A549 (cell line): ENCODE results near the gene F10. TPM values are rescaled to one million over a fixed set of nuclear protein-coding genes. Genes with fewer than 3 reads are reported as not detected.
A peak's percentile ranks its signal among the peaks of the same experiment; 100 is the strongest.

ENCODE experiments used
- ATAC-seq, 2 experiments: fragments of 200-7000 bp in 1 of 2; fragments of >200 bp in 1 of 2; cut with Nextera tagmentation in 1 of 2; cut with Tn5 transposase in 1 of 2; 3 replicates each; pipeline versions ENCODE4 v1.8.0 to v1.9.1; 2018 to 2020; ENCODE audit warnings: mild to moderate bottlenecking in 1 of 2, moderate library complexity in 1 of 2
- CTCF ChIA-PET: fragments of 300-600 bp; sonication (Branson Sonifier 250); formaldehyde crosslinking; extraction: SDS; loops from one replicate; lab custom pipeline; 2021; ENCODE audit warnings: antibody characterized with exemption, inconsistent platforms; lab: Yijun Ruan, JAX
- POLR2A ChIA-PET: fragments of 350-600 bp; formaldehyde crosslinking; extraction: SDS; loops from one replicate; lab custom pipeline; 2021; ENCODE audit warnings: antibody characterized with exemption, inconsistent platforms; lab: Yijun Ruan, JAX
- DNase-seq, 2 experiments: peaks; one replicate each; pipeline versions ENCODE4 v3.0.0 to v3.0.0-alpha.2; 2011 to 2016; ENCODE audit warnings: low read depth in 1 of 2, low spot score in 1 of 2
- FAIRE-seq: peaks from 2 replicates; lab custom pipeline; 2011; peaks lifted over from hg19 to GRCh38; lab: Jason Lieb, UNC
- H3K27ac ChIP-seq, 2 experiments: fragments of >200 bp; sonication (Bioruptor Twin); formaldehyde crosslinking; 3 replicates each; pipeline ENCODE4 v1.5.1; 2016 to 2017
- H3K4me1 ChIP-seq: fragments of >200 bp; sonication (Bioruptor Twin); formaldehyde crosslinking; 3 replicates; pipeline ENCODE4 v1.6.1; 2016
- H3K4me2 ChIP-seq: fragments of >200 bp; sonication (Bioruptor Twin); formaldehyde crosslinking; 3 replicates; pipeline ENCODE4 v1.6.1; 2016
- H3K4me3 ChIP-seq: fragments of >200 bp; sonication (Bioruptor Twin); formaldehyde crosslinking; 3 replicates; pipeline ENCODE4 v1.5.1; 2016
- H3K9me3 ChIP-seq: fragments of >200 bp; sonication (Bioruptor Twin); formaldehyde crosslinking; 3 replicates; pipeline ENCODE4 v1.6.1; 2016
- BHLHE40 ChIP-seq: IDR thresholded peaks from 2 replicates; pipeline ENCODE4 v1.6.1; 2012; ENCODE audit warnings: low read depth, low read length, inconsistent platforms
- CHD2 ChIP-seq: fragments of 150-350 bp; IDR thresholded peaks from 2 replicates; pipeline ENCODE4 v1.6.1; 2014; ENCODE audit warnings: low read length; ENCODE audit not compliant: partially characterized antibody
- CHD4 ChIP-seq: fragments of 200-600 bp; sonication (generic); IDR thresholded peaks from 2 replicates; pipeline ENCODE4 v1.6.1; 2016; ENCODE audit warnings: antibody characterized with exemption, mild to moderate bottlenecking, borderline replicate concordance
- EP300 ChIP-seq, 2 experiments: fragments of >200 bp; sonication (Bioruptor Twin); formaldehyde crosslinking; IDR thresholded peaks; 2 replicates in 1 of 2; 3 replicates in 1 of 2; pipeline ENCODE4 v1.6.1; 2016 to 2017
- ESRRA ChIP-seq: fragments of 150-350 bp; IDR thresholded peaks from 2 replicates; pipeline ENCODE4 v1.6.1; 2014; ENCODE audit warnings: mild to moderate bottlenecking, low read length, borderline replicate concordance
- FOSL2 ChIP-seq, 2 experiments: fragments of 450-650 bp in 1 of 2; fragments of >200 bp in 1 of 2; sonication (Bioruptor Twin) in 1 of 2; formaldehyde crosslinking; IDR thresholded peaks; 2 replicates each; pipeline versions ENCODE4 v1.5.0 to v1.6.1; 2016 to 2020; ENCODE audit warnings: mild to moderate bottlenecking in 1 of 2, moderate library complexity in 1 of 2
- FOXS1 ChIP-seq: fragments of 250-450 bp; sonication (Bioruptor Pico); IDR thresholded peaks from 2 replicates; pipeline ENCODE4 v1.5.0; 2020; ENCODE audit warnings: mild to moderate bottlenecking, moderate library complexity
- HOXB13 ChIP-seq: fragments of 250-450 bp; sonication (Bioruptor Pico); IDR thresholded peaks from 2 replicates; pipeline ENCODE4 v1.5.0; 2020; ENCODE audit warnings: low read depth, mild to moderate bottlenecking, moderate library complexity
- HOXB5 ChIP-seq: fragments of 250-450 bp; sonication (Bioruptor Pico); IDR thresholded peaks from 2 replicates; pipeline ENCODE4 v1.5.0; 2020; ENCODE audit warnings: mild to moderate bottlenecking, moderate library complexity
- MAFK ChIP-seq: fragments of 450-650 bp; IDR thresholded peaks from 2 replicates; pipeline ENCODE4 v1.6.1; 2014; ENCODE audit not compliant: partially characterized antibody
- MAZ ChIP-seq: fragments of 150-350 bp; IDR thresholded peaks from 2 replicates; pipeline ENCODE4 v1.6.1; 2014; ENCODE audit warnings: antibody characterized with exemption, low read depth, low read length, borderline replicate concordance
- MYC ChIP-seq: IDR thresholded peaks from 2 replicates; pipeline ENCODE4 v1.6.1; 2012; ENCODE audit warnings: mild to moderate bottlenecking, inconsistent platforms, low read length, improper control_type of control experiment, borderline replicate concordance
- NPAS2 ChIP-seq: fragments of 250-450 bp; sonication (Bioruptor Pico); IDR thresholded peaks from 2 replicates; pipeline ENCODE4 v1.8.0; 2022; ENCODE audit warnings: mild to moderate bottlenecking, moderate library complexity, borderline replicate concordance
- POLR2A ChIP-seq: IDR thresholded peaks from 2 replicates; pipeline ENCODE4 v1.6.1; 2012; ENCODE audit warnings: mild to moderate bottlenecking, low read length
- RARB ChIP-seq: fragments of 250-450 bp; sonication (Bioruptor Pico); IDR thresholded peaks from 2 replicates; pipeline ENCODE4 v1.8.0; 2021; ENCODE audit warnings: mild to moderate bottlenecking, moderate library complexity
- RCOR1 ChIP-seq: fragments of 150-350 bp; IDR thresholded peaks from 2 replicates; pipeline ENCODE4 v1.6.1; 2014; ENCODE audit warnings: antibody characterized with exemption, low read length, low read depth
- RFX5 ChIP-seq: fragments of 450-650 bp; IDR thresholded peaks from 2 replicates; pipeline ENCODE4 v1.7.1; 2014; ENCODE audit warnings: antibody characterized with exemption, mild to moderate bottlenecking, moderate library complexity
- SMC3 ChIP-seq: fragments of >200 bp; sonication (Bioruptor Twin); formaldehyde crosslinking; IDR thresholded peaks from 3 replicates; pipeline ENCODE4 v1.6.1; 2018; ENCODE audit warnings: inconsistent platforms
- SREBF2 ChIP-seq: fragments of 450-650 bp; IDR thresholded peaks from 2 replicates; pipeline ENCODE4 v1.6.1; 2014; ENCODE audit warnings: mild to moderate bottlenecking, moderate library complexity
- TFCP2L1 ChIP-seq: fragments of 250-450 bp; sonication (Bioruptor Pico); IDR thresholded peaks from 2 replicates; pipeline ENCODE4 v1.5.0; 2021; ENCODE audit warnings: mild to moderate bottlenecking
- TP53 ChIP-seq: fragments of 250-450 bp; sonication (Bioruptor Pico); IDR thresholded peaks from 2 replicates; pipeline ENCODE4 v1.5.0; 2021; ENCODE audit warnings: mild to moderate bottlenecking, moderate library complexity
- ZC3H11A ChIP-seq: fragments of 450-650 bp; IDR thresholded peaks from 2 replicates; pipeline ENCODE4 v1.6.1; 2014; ENCODE audit warnings: antibody characterized with exemption, mild to moderate bottlenecking
- ZNF302 ChIP-seq: fragments of 250-450 bp; sonication (Bioruptor Pico); IDR thresholded peaks from 2 replicates; pipeline ENCODE4 v1.9.0; 2021; ENCODE audit warnings: inconsistent platforms, mild to moderate bottlenecking, moderate library complexity
- WGBS: methylation state at CpG from one replicate; pipeline ENCODE4 v1.1.6; 2017; ENCODE audit errors: missing lambda C conversion rate; 5-methylcytosine and 5-hydroxymethylcytosine counted together
- polyA plus RNA-seq, 4 experiments: library from polyadenylated mRNA; depleted of rRNA in 3 of 4; stranded (reverse); fragments of >200 nt; fragmentation: RNase III in 1 of 4; extraction: RNeasy Plus Mini Kit Qiagen cat#74134 plus additional on column Dnase treatment in 1 of 4; gene quantifications; 2 replicates in 3 of 4; 3 replicates in 1 of 4; pipeline ENCODE4 v1.2.3, GENCODE V29; 2011 to 2017
- TF ChIP-seq, protein P1 (sequence below): IDR thresholded peaks from 2 replicates; pipeline ENCODE4 v1.6.1; 2012; ENCODE audit warnings: low read depth, borderline replicate concordance
- TF ChIP-seq, protein P2 (sequence below): fragments of 150-350 bp; IDR thresholded peaks from 2 replicates; pipeline ENCODE4 v1.6.1; 2014; ENCODE audit warnings: low read depth, mild to moderate bottlenecking, low read length
- TF ChIP-seq, protein P3 (sequence below): IDR thresholded peaks from 2 replicates; pipeline ENCODE4 v1.6.1; 2012
- TF ChIP-seq, protein P4 (sequence below): fragments of 250-450 bp; sonication (Bioruptor Pico); IDR thresholded peaks from 2 replicates; pipeline ENCODE4 v1.5.0; 2020; ENCODE audit warnings: low read depth, mild to moderate bottlenecking, moderate library complexity
- TF ChIP-seq, protein P5 (sequence below): fragments of 450-650 bp; IDR thresholded peaks from 2 replicates; pipeline ENCODE4 v1.6.1; 2014; ENCODE audit warnings: antibody characterized with exemption
- TF ChIP-seq, protein P6 (sequence below): fragments of >200 bp; sonication (Bioruptor Twin); formaldehyde crosslinking; IDR thresholded peaks from 3 replicates; pipeline ENCODE4 v1.6.1; 2016

The F10 gene
- polyA plus RNA-seq, 2 of the 4 experiments (the other 2 are of a cell fraction), result 0.32 TPM; not detected in 1

DNA sequence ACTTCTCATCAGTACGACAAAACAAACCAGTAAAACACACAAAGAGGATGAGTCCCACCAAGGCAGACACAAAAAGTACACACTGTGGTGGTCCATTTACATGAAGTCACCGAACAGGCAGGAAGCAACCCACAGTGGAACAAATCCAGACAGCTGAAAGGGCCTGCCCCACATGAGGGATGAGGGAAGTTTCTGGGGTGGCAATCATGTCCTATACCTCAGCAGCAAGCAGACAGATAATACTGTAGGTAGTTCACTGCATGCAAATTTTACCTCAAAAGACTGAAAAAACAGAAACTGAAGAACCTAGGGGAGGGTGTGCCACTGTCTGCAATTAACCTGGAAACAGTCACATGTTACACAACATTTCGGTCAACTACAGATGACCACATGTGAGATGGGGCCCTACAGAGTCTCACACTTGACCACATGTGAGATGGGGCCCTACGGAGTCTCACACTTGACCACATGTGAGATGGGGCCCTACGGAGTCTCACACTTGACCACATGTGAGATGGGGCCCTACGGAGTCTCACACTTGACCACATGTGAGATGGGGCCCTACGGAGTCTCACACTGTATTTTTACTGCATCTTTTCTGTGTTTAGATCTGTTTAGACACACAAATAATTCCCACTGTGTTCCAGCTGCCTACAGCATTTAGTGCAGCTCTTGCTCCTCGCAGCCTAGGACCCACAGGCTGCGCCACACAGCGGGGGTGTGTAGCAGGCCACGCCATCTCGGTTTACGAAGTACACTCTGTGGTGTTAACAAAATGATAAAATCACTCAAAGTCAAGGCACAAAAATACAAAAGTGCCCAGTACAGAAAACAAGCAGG, 63.7 kb downstream of the F10 start:
- Histone ChIP-seq H3K9me3 (no peaks in the 10 kb centered on the region), H3K4me2 (peak overlapping the region; percentile 73), H3K4me3 (peak overlapping the region; percentile 31; the same call in 1 of the 3 replicates), H3K4me1 (peaks cover 35% of the 10 kb centered on the region), H3K27ac (peak overlapping the region; percentile 57 to 78)
- POLR2A ChIA-PET, result interaction anchor here (1.8 kb wide), 1 partner anchor 23 kb away, joined by 18 read pairs; the partner anchor contains the start of genes CUL4A and PCID2
- no peak for DNase-seq
- ATAC-seq, result no peak
- CTCF ChIA-PET, result interaction anchor here (1.3 kb wide), 1 partner anchor 12 kb away, joined by 4 read pairs; no protein-coding TSS in a partner anchor
- WGBS, result 87% methylated on average over 13 of the region's 13 CpGs
- FAIRE-seq, result no peak
- TF ChIP-seq MAZ (no peak), NPAS2 (CRISPR knock-in tag) (no peak), ZNF302 (CRISPR knock-in tag) (no peak), MAFK (no peak), CHD2 (no peak), BHLHE40 (no peak), FOXS1 (CRISPR knock-in tag) (no peak), MYC (no peak), TP53 (CRISPR knock-in tag) (no peak), SREBF2 (no peak)
- TF ChIP-seq, protein P1, sequence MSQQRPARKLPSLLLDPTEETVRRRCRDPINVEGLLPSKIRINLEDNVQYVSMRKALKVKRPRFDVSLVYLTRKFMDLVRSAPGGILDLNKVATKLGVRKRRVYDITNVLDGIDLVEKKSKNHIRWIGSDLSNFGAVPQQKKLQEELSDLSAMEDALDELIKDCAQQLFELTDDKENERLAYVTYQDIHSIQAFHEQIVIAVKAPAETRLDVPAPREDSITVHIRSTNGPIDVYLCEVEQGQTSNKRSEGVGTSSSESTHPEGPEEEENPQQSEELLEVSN, result no peak
- TF ChIP-seq, protein P2, sequence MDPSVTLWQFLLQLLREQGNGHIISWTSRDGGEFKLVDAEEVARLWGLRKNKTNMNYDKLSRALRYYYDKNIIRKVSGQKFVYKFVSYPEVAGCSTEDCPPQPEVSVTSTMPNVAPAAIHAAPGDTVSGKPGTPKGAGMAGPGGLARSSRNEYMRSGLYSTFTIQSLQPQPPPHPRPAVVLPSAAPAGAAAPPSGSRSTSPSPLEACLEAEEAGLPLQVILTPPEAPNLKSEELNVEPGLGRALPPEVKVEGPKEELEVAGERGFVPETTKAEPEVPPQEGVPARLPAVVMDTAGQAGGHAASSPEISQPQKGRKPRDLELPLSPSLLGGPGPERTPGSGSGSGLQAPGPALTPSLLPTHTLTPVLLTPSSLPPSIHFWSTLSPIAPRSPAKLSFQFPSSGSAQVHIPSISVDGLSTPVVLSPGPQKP, result no peak

DNA sequence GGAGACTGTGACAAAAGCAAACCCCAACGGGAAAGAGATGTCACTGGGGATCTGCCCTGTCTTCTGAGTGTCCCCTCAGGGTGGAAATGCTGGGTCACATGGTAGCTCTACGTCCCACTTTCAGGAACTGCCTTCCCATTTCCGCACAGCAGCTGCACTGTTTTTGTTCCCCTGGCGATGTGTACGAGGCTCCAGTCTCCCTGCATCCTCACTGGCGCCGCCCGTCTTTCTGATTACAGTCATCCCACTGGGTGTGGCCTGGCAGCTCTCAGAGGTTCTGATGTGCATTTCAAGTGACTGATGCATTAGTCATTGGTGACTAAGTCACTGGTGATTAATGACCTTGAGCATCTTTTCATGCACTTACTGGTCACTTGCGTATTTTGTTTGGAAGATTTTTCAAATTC, 64.7 kb downstream of the F10 start:
- DNase-seq (peak; percentile 94 to 95), ATAC-seq (peak; percentile 100), FAIRE-seq (peak; percentile 83)
- Histone ChIP-seq H3K4me2 (peak overlapping the region; percentile 73), H3K4me1 (peaks cover 35% of the 10 kb centered on the region), H3K27ac (peak overlapping the region; percentile 57 to 78), H3K9me3 (no peaks in the 10 kb centered on the region), H3K4me3 (peak overlapping the region; percentile 31; the same call in 1 of the 3 replicates)
- WGBS, result 0% methylated on average over 9 of the region's 9 CpGs
- POLR2A ChIA-PET, result interaction anchor here (1.8 kb wide), 1 partner anchor 22 kb away, joined by 18 read pairs; the partner anchor contains the start of genes CUL4A and PCID2
- CTCF ChIA-PET, result interaction anchor here (1.2 to 1.3 kb wide), 2 partner anchors 8 to 11 kb away, joined by 4 read pairs; no protein-coding TSS in a partner anchor
- TF ChIP-seq ZC3H11A (no peak), MAFK (no peak), SMC3 (no peak), MYC (no peak), RFX5 (no peak), HOXB13 (CRISPR knock-in tag) (no peak), RARB (CRISPR knock-in tag) (no peak), HOXB5 (CRISPR knock-in tag) (peak; percentile 86), TFCP2L1 (CRISPR knock-in tag) (no peak), ESRRA (peak; percentile 58; the same call in 1 of the 2 replicates), POLR2A (no peak), CHD2 (no peak), EP300 (IDR thresholded peaks at IDR 0.05) (no peak; a peak in 1 of 5 replicates), BHLHE40 (no peak), CHD4 (no peak), RCOR1 (no peak), FOSL2 (IDR thresholded peaks at IDR 0.05) (peak; percentile 92), FOSL2 (CRISPR knock-in tag; IDR thresholded peaks at IDR 0.05) (peak; percentile 99), SREBF2 (no peak), TP53 (CRISPR knock-in tag) (no peak)
- TF ChIP-seq, protein P3, sequence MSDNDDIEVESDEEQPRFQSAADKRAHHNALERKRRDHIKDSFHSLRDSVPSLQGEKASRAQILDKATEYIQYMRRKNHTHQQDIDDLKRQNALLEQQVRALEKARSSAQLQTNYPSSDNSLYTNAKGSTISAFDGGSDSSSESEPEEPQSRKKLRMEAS, result peak; percentile 58
- TF ChIP-seq, protein P4, sequence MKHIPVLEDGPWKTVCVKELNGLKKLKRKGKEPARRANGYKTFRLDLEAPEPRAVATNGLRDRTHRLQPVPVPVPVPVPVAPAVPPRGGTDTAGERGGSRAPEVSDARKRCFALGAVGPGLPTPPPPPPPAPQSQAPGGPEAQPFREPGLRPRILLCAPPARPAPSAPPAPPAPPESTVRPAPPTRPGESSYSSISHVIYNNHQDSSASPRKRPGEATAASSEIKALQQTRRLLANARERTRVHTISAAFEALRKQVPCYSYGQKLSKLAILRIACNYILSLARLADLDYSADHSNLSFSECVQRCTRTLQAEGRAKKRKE, result no peak
- TF ChIP-seq, protein P5, sequence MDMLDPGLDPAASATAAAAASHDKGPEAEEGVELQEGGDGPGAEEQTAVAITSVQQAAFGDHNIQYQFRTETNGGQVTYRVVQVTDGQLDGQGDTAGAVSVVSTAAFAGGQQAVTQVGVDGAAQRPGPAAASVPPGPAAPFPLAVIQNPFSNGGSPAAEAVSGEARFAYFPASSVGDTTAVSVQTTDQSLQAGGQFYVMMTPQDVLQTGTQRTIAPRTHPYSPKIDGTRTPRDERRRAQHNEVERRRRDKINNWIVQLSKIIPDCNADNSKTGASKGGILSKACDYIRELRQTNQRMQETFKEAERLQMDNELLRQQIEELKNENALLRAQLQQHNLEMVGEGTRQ, result peak; percentile 38; the same call in 1 of the 2 replicates
- TF ChIP-seq, protein P1, result no peak
- TF ChIP-seq, protein P6, sequence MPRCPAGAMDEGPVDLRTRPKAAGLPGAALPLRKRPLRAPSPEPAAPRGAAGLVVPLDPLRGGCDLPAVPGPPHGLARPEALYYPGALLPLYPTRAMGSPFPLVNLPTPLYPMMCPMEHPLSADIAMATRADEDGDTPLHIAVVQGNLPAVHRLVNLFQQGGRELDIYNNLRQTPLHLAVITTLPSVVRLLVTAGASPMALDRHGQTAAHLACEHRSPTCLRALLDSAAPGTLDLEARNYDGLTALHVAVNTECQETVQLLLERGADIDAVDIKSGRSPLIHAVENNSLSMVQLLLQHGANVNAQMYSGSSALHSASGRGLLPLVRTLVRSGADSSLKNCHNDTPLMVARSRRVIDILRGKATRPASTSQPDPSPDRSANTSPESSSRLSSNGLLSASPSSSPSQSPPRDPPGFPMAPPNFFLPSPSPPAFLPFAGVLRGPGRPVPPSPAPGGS, result no peak
